GM12865 (cell line): Measurements from ENCODE around the gene DTYMK.
A peak's percentile ranks its signal among the peaks of the same experiment; 100 is the strongest.

Experiments
- DNase-seq: peaks from one replicate; pipeline ENCODE4 v3.0.0; 2010; ENCODE audit warnings: low read depth
- H3K4me3 ChIP-seq: 2 replicates; pipeline ENCODE4 v1.5.1; 2011; ENCODE audit warnings: mild to moderate bottlenecking, low read depth, low read length, control low read depth
- CTCF ChIP-seq: IDR thresholded peaks from 2 replicates; pipeline ENCODE4 v1.5.1; 2011; ENCODE audit warnings: low read length, control low read depth, low read depth, inconsistent platforms; ENCODE audit not compliant: insufficient read depth; ENCODE audit errors: missing control alignments

Gene DTYMK

DNA sequence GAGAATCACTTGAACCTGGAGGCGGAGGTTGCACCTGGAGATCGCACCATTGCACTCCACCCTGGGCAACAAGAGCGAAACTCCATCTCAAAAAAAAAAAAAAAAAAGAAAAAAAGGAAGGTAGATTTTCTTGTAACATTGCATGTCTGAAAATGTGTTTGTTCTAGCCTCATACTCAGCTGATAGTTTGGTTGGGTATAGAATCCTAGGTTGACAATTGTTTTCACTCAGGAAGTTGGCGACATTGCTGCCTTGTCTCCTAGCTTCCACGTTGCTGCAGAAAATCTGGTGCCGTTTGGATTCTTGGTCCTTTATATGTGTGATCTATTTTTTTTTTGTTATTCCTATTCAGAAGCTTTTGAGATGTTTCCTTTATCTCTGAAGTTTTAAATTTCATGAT, 19.9 kb upstream of the DTYMK start:
- DNase-seq = no peak
- no peak overlapping the region for H3K4me3 ChIP-seq
- TF ChIP-seq CTCF = no peak

- peak overlapping the region; percentile 92 for H3K4me3 ChIP-seq
- TF ChIP-seq CTCF = no peak
- no peak for DNase-seq
Observed at GRCh38 chr2:241703032-241703604, 16.5 kb upstream of the DTYMK start.

- DNase-seq = peak; percentile 94
- peak; percentile 72 for TF ChIP-seq CTCF
- H3K4me3 ChIP-seq = peak overlapping the region; percentile 92
Observed at GRCh38 chr2:241702155-241703031, 15.8 kb upstream of the DTYMK start.

DNA sequence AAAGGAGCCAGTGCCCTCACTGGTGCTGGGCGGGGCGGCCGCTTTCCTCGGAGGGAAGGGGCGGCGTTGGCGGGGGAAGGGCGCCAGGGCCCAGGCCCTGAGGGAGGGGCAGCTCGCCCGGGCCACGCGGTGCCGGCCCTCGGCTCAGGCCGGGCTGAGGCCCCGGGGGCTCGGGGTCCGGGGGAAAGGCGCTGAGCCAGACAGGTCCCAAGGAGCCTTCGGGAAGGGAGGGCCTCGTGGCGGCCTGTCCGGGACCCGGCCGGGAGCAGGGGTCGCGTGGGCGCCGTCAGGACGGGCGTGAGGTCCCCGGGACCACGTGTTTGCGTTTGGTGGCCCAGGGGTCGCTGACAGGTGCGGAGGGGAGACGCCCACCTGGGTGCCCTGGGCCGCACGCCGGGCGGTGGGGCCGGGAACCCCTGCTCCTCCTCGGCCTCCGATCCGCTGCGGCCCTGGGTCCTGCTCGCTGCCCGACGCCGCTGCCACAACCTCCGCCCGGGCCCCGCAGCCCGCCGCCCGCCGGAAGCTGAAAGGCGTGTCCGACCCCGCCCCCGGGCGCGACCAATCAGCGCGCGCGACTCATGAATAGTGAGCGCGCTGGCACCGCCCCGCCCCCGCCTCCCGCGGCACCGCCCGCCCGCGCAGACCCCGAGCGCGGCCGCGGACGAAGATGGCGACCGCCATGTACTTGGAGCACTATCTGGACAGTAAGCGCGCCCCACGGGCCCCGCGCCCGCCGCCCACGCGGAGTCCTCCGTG, 15.0 kb upstream of the DTYMK start, which contains the start of gene ING5:
Gene ING5, plus strand, starts transcription at position 641 of the 756 bp plus-strand sequence. Its CDS starts 27 bp downstream, at position 668.
- peak; percentile 97 for DNase-seq
- no peak for TF ChIP-seq CTCF
- H3K4me3 ChIP-seq = peak within 1 kb of the TSS; percentile 92

GRCh38 chr2:241701149-241701398, 14.5 kb upstream of the DTYMK start:
- no peak for DNase-seq
- H3K4me3 ChIP-seq = peak overlapping the region; percentile 87
- peak; percentile 38 for TF ChIP-seq CTCF

- no peak overlapping the region for H3K4me3 ChIP-seq
- TF ChIP-seq CTCF = no peak
- DNase-seq = no peak
Observed at GRCh38 chr2:241695651-241696050, 9.0 kb upstream of the DTYMK start.
